ENCODE measurements around the gene CREM. TPM values are rescaled to one million over a fixed set of nuclear protein-coding genes. Genes with fewer than 3 reads are reported as not detected.

The CREM gene
- total and polyA plus RNA-seq, 2 of the 8 experiments (the other 6 are each of a cell fraction or from before 2014, with no cell fraction given): 18.7 to 21.9 TPM

- DNase-seq (ENCODE audit: low read depth in 1 of 2, low spot score in 2 of 2) (no peak), FAIRE-seq (no peak)
- Histone ChIP-seq H3K56ac (replicated peaks; ENCODE audit: insufficient read length, low read depth, low read length) (no peak overlapping the region), H3K27me3 (replicated peaks in 1 of 4; ENCODE audit: control insufficient read depth in 3 of 4, extremely low read depth in 1 of 4, insufficient read depth in 3 of 4, low read length in 3 of 4) (no peaks in the 10 kb centered on the region), H3K4me2 (ENCODE audit: insufficient read depth in 1 of 2, low read depth in 2 of 2, low read length in 2 of 2) (no peak overlapping the region), H3K23ac (ENCODE audit: insufficient read length) (no peak overlapping the region), H3K9ac (replicated peaks in 1 of 4; ENCODE audit: extremely low read depth in 1 of 4, low read depth in 3 of 4, low read length in 3 of 4) (no peak overlapping the region), H2BK5ac (ENCODE audit: low read depth, low read length) (no peak overlapping the region), H2BK120ac (replicated peaks; ENCODE audit: low read depth, low read length) (no peak overlapping the region), H4K8ac (ENCODE audit: extremely low read depth, insufficient read depth, low read length) (no peak overlapping the region), H3K4ac (replicated peaks; ENCODE audit: insufficient read length, low read depth, low read length) (no peak overlapping the region), H3K9me3 (ENCODE audit: insufficient read depth in 2 of 2, low read depth in 1 of 2, low read length in 1 of 2) (no peaks in the 10 kb centered on the region), H3K18ac (ENCODE audit: extremely low read depth, low read length) (no peak overlapping the region), H2AFZ (ENCODE audit: low read length) (no peak overlapping the region), H2BK20ac (ENCODE audit: low read length) (no peak overlapping the region), H3K36me3 (ENCODE audit: control insufficient read depth in 2 of 4, insufficient read depth in 4 of 4, low read length in 3 of 4) (no peaks in the 10 kb centered on the region), H4K5ac (ENCODE audit: insufficient read length, low read depth, low read length) (no peak overlapping the region), H3K79me1 (ENCODE audit: low read depth, low read length) (no peaks in the 10 kb centered on the region), H4K91ac (replicated peaks; ENCODE audit: insufficient read length, low read length) (no peak overlapping the region), H2AK5ac (ENCODE audit: low read depth, low read length) (no peak overlapping the region), H3K4me3 (ENCODE audit: extremely low read depth in 1 of 4, insufficient read depth in 2 of 4, low read depth in 3 of 4, low read length in 4 of 4) (no peak overlapping the region), H2BK12ac (ENCODE audit: low read depth, low read length) (no peak overlapping the region), H2BK15ac (ENCODE audit: low read length) (no peak overlapping the region), H4K20me1 (replicated peaks in 1 of 2; ENCODE audit: control insufficient read depth in 1 of 2, insufficient read depth in 2 of 2, low read length in 2 of 2) (no peaks in the 10 kb centered on the region), H3K27ac (ENCODE audit: low read depth, low read length) (no peak overlapping the region), H3K14ac (ENCODE audit: insufficient read length) (no peak overlapping the region), H3K79me2 (ENCODE audit: control insufficient read depth in 1 of 2, insufficient read depth in 2 of 2, low read length in 2 of 2) (no peaks in the 10 kb centered on the region), H3K4me1 (replicated peaks in 1 of 4; ENCODE audit: control insufficient read depth in 3 of 4, insufficient read depth in 4 of 4, low read length in 3 of 4) (peaks cover 0 to 6% (median 3%) of the 10 kb centered on the region in 4 experiments; a peak in 4 of 7 replicates), H3K23me2 (ENCODE audit: low read depth, low read length) (no peaks in the 10 kb centered on the region)
- no peak for TF ChIP-seq RFX5 (IDR thresholded peaks at IDR 0.05; ENCODE audit: borderline replicate concordance, low read depth, low read length)
- no peak for TF ChIP-seq SRF (IDR thresholded peaks at IDR 0.05; ENCODE audit: low read depth, low read length)
- TF ChIP-seq BRCA1 (IDR thresholded peaks at IDR 0.05; ENCODE audit: low read depth, low read length): no peak
- TF ChIP-seq ZNF274 (IDR thresholded peaks at IDR 0.05; ENCODE audit: borderline replicate concordance, extremely low read depth, low read length): no peak
- TF ChIP-seq EGR1 (IDR thresholded peaks at IDR 0.05; ENCODE audit: borderline replicate concordance, low read depth, low read length): no peak
- WGBS, 2 experiments (ENCODE audit: extremely low coverage in 1 of 2, insufficient coverage in 1 of 2, insufficient read length in 1 of 2, insufficient replicate concordance in 2 of 2, low coverage in 1 of 2, low lambda C conversion rate in 2 of 2, missing lambda C conversion rate in 1 of 2): 94% methylated on average over 8 of the region's 8 CpGs; no CpG with 5 or more reads in 1 of the 2 experiments
- ChIA-PET POLR2A (ENCODE audit: partially characterized antibody) (no interaction called here), CTCF (ENCODE audit: partially characterized antibody) (interaction anchor here (1.1 to 2.7 kb wide), 4 partner anchors 10 to 210 kb away, joined by 4 to 8 read pairs (median 6); no protein-coding TSS in a partner anchor)
Observed at GRCh38 chr10:35234073-35234472, 107.4 kb downstream of the CREM start.
